Left forelimb (tissue), 1 donor: ENCODE measurements around the gene ZBTB46.
"Not testable (repeated sequence)": the region's sequence is repeated elsewhere in the genome, so short reads cannot be mapped to it uniquely, and the experiment has no call there.

Experiments
- DNase-seq: peaks from one replicate; pipeline ENCODE4 v3.0.0-alpha.2; 2018; ENCODE audit warnings: low spot score

The ZBTB46 gene

GRCh38 chr20:63734111-63734945 is 96.7 kb downstream of the ZBTB46 start:
- no peak for DNase-seq

GRCh38 chr20:63733579-63734081 is 97.4 kb downstream of the ZBTB46 start:
- peak; percentile 60 for DNase-seq

- no peak for DNase-seq
These were observed 97.9 kb downstream of the ZBTB46 start for GRCh38 chr20:63733117-63733516.

GRCh38 chr20:63732118-63733095 is 98.7 kb downstream of the ZBTB46 start:
- DNase-seq = no peak

GRCh38 chr20:63731410-63731809 is 99.7 kb downstream of the ZBTB46 start:
- DNase-seq = no peak

GRCh38 chr20:63730189-63730733 is 100.8 kb downstream of the ZBTB46 start:
- DNase-seq = not testable (repeated sequence)

GRCh38 chr20:63722967-63723622 is 108.0 kb downstream of the ZBTB46 start:
- not testable (repeated sequence) for DNase-seq

- DNase-seq = no peak
These were observed 112.1 kb downstream of the ZBTB46 start for GRCh38 chr20:63718996-63719395.

GRCh38 chr20:63714858-63715257 is 116.2 kb downstream of the ZBTB46 start:
- no peak for DNase-seq

GRCh38 chr20:63712191-63712590 is 118.9 kb downstream of the ZBTB46 start:
- no peak for DNase-seq

- no peak for DNase-seq
These were observed 119.9 kb downstream of the ZBTB46 start for GRCh38 chr20:63711085-63711645.

- DNase-seq = no peak
These were observed 121.9 kb downstream of the ZBTB46 start for GRCh38 chr20:63709149-63709527.

- DNase-seq = no peak
These were observed 122.5 kb downstream of the ZBTB46 start for GRCh38 chr20:63708301-63709148.

GRCh38 chr20:63707558-63708300 is 123.3 kb downstream of the ZBTB46 start, which contains the start of the genes ARFRP1 and ZGPAT:
Gene ARFRP1 (minus strand): TSS chr20:63707976. CDS start chr20:63707091, 885 bp downstream.
Gene ZGPAT (plus strand): TSS chr20:63708039. CDS start chr20:63708581, 542 bp downstream.
- peak; percentile 91 for DNase-seq

- DNase-seq = no peak
These were observed 124.1 kb downstream of the ZBTB46 start for GRCh38 chr20:63706852-63707557.

- DNase-seq = no peak
These were observed 124.9 kb downstream of the ZBTB46 start for GRCh38 chr20:63706027-63706695.

- no peak for DNase-seq
These were observed 125.6 kb downstream of the ZBTB46 start for GRCh38 chr20:63705232-63706026.
